Stimulated activated CD8-positive, alpha-beta memory T cell treated with anti-CD3 and anti-CD28 coated beads, Interleukin-7, amount 100 ng/mL, for 4 hours (primary cell): ENCODE results near the gene CNTNAP1.

Source experiments
- DNase-seq, 2 donors: peaks; one replicate each; pipeline ENCODE4 v3.0.0-alpha.2; 2020; ENCODE audit warnings: low read depth in 2 of 2

Gene CNTNAP1

GRCh38 chr17:42670789-42671657 lies 11.3 kb upstream of the CNTNAP1 start:
- no peak for DNase-seq

GRCh38 chr17:42672038-42672437 lies 10.3 kb upstream of the CNTNAP1 start:
- no peak for DNase-seq

- no peak for DNase-seq
Observed at GRCh38 chr17:42673266-42673884, 9.0 kb upstream of the CNTNAP1 start.

- no peak for DNase-seq
Observed at GRCh38 chr17:42673885-42674754, 8.2 kb upstream of the CNTNAP1 start.

- no peak for DNase-seq
Observed at GRCh38 chr17:42674755-42675347, 7.5 kb upstream of the CNTNAP1 start.

DNA sequence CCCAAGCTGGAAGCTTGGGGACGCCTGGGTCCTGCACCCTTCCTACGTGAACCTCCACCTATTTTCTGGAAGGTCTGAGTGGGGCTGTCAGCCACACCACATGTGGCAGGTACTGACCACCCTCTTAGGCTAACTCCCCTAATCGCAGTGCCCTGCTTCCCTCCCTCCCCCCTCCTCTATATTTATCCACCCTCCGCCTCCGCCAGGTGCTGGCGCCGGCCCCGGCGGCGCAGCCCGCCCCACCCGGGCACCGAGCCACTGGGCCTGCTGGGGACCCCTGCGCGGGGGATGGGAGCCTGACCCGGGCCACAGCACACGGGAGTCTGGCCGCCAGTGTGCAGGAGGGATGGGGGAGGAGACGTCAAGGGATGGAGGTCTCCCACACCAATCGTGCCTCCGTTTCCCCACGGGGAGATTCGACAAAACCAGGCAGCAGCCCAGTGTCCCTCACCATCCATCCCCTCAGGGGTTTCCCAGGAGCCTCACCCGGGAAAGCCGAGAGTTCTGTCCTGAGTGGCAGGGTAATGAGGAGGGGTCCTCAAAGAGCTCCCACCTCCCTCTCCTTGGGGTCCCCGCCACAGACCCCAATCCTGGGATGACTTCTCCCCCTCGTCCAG lies 6.9 kb upstream of the CNTNAP1 start:
- no peak for DNase-seq

GRCh38 chr17:42675965-42676423 lies 6.3 kb upstream of the CNTNAP1 start:
- no peak for DNase-seq

DNA sequence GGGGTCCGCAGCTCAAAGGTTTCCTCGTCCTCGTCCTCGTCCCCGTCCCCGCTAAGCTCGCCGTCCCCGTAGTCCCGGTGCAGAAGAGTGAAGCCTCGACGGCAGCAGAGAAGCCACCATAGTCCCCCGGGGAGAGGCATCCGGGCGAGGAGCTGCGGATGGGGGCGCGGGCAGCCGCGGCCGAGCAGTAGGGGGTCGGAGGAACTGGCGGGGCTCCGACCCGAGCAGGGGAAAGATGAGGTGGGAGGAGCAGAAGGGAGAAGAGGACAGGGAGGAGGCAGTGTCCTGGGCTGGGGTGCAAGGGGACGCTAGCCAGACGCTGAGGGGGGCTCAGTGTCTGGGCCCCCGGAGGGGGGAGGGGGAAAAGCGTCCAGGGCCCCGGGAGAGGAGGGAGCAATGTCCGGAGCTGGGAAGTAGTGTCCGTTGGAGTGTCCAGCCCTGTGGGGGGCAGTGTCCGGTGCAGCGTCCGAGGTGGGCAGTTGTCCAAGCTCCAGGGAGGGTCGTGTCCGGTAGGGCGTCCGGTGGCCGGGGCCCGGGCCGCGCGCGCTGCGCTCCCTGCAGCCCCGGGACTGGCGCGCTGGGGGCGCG lies 5.8 kb upstream of the CNTNAP1 start, which contains the start of gene PLEKHH3:
Gene PLEKHH3, minus strand, starts transcription at position 571 of the 588 bp plus-strand sequence. Its CDS starts 431 bp downstream, at position 140.
- no peak for DNase-seq

DNA sequence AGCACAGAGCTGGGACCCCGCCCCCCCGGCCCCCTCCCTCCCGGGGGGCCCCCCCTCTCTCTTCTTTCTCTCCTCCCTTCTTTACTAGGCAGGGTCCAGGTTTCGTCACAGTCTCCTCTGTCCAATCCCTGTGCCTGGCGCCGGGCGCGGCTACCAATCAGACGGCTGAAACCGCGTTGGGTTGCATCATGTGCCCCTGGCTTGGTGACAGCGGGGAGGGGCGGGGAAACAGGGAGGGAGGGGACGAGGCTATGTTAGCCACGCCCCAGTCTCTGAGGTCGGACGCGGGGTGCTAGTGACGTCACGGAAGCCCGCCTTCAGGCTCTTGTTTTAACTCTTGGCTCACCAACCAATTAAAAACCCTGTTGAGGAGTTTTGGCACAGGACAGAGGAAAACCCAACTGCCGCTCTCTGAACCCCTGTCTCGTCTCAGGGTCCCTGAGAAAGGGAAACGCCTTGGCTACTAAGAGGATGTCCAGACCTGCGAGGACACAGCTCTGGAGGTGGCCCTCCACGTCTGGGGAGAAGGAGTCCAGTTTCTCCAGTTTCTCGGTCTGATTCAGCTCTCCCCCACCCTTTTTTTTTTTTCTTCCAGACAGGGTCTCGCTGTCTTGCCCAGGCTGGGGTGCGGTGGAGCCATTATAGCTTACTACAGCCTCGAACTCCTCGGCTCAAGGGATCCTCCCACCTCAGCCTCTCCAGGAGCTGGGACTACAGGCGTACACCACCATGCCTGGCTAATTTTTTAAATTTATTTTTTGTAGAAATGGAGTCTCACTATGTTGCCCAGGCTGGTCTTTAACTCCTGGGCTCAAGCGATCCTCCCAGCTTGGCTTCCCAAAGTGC lies 5.1 kb upstream of the CNTNAP1 start:
- peak; percentile 97 to 98 for DNase-seq

DNA sequence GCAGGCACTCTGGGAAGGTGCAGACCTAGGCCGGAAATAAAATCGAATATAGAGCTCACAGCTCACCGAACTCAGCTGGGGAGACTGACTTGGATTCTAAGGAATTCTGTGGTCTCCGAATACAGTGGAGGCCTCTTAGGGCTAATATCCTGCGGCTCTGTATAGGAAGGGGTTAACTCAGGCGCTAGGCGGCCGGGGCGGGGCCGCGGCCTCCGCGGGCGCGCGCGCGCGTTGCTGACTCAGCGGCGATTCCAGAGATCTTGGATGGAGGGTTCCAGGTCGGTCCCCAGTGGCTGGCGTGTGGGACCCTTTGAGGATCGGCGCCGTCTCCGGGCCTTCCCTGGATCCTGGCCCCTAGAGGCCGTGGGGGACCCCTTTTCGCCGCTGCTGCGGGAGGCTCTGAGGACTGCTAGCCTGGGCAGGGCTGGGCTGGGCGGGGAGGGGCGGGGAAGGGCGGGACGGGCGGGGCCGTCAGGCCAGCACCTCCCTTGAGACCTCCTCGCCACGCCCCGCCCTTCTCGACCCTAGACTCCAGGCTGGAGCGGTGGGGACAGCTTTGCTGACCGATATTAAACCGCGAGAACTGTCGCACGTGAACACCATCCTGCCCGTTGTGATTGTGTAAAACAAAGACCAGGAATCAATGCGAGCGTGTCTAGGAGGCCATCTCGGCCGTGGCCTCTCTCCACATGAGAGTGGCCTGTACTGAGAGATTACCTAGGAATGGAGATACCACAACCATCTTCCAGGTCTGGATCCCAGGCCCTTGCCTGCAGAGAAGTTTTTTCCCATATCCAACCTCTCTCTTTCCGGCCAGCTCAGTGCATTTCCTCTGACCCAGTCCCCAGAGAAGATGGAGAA lies 4.2 kb upstream of the CNTNAP1 start:
- DNase-seq = peak; percentile 48 to 65

DNA sequence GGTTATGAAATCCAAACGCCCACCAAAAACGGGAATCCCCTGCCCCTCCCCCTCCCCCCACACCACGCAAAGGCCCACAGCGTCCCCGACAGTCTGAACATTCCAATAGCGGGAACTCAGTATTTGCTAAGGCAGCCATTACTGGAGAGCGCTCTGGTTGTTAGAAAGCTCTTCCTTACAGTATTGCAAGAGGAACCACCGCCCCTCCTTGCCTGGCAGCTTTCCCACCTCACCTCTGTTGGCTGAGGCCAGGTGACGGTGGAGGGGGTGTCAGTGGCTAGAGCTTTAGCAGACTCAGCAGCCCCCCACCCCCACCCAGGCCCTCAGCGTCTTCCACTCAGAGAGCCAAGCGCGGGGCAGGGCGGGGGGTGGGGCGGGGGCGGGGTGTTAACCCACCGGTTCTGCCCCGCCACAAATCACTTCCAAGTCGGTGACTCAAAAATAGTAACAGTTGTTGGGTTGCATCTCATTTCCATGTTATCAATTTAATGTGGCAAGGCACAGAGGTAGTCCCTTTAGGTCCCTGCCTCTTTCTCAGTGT lies 3.3 kb upstream of the CNTNAP1 start:
- no peak for DNase-seq

DNA sequence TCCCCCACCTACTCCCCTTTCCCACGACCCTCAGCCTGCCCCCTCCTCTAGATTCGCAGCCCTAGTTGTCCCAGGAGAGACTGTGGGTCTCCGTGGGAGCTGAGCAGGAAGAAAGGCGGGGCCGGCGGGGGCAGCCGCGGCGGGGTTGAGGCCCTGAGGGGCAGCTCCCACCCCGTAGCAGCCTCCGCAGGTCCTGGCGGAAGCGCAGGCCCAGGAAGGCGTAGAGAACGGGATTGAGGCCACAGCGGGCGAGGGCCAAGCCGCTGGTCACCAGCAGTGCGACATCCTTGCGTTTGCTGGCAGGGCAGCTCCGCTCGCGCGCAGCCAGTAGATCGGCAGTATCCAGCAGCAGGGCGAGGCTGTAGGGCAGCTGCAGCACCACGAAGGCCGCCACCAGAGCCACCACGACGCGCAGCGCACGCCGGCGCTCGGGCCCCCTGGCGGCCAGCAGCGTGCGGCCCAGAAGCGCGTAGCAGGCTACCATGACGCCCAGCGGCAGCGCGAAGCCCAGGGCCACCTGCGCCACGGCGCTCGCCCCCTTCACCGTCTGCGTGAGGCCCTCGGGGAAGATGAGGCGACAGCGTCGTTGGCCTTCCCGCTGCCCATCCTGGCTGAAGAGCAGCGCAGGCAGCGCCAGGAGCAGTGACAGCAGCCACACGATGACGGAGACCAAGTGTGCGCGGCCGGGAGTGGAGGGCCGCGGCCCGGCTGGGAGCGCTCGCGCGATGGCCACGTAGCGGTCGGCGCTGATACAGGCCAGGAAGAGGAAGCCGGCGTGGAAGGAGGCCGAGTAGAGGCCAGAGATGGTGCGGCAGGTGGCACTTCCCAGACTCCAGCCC lies 2.6 kb upstream of the CNTNAP1 start:
- DNase-seq = peak in 1 of 2 donors; percentile 66

DNA sequence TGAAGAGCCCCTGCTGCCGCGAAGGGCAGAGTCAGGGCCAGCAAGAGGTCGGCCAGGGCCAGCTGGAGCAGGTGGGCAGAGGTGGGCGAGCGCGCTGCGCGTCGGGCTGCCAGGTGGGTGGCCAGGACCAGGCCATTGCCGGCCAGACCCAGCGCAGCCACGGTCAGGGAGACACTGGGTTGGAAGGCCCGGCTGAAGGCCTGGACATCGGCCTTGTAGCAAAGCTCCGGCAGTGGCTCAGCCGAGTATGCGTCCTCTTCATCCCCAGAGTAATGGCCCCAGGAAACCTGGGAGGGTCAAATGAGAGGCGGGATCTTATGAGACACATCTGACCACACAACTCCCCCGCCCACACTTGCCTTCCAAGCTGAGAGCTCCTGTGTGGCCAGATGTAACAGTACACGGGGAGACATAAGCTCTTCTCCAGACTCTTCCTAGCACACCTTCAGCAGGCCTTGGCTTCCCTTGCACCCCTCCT lies 2.0 kb upstream of the CNTNAP1 start:
- DNase-seq = no peak

GRCh38 chr17:42682722-42683403 lies 532 bp downstream of the CNTNAP1 start:
- DNase-seq = no peak

DNA sequence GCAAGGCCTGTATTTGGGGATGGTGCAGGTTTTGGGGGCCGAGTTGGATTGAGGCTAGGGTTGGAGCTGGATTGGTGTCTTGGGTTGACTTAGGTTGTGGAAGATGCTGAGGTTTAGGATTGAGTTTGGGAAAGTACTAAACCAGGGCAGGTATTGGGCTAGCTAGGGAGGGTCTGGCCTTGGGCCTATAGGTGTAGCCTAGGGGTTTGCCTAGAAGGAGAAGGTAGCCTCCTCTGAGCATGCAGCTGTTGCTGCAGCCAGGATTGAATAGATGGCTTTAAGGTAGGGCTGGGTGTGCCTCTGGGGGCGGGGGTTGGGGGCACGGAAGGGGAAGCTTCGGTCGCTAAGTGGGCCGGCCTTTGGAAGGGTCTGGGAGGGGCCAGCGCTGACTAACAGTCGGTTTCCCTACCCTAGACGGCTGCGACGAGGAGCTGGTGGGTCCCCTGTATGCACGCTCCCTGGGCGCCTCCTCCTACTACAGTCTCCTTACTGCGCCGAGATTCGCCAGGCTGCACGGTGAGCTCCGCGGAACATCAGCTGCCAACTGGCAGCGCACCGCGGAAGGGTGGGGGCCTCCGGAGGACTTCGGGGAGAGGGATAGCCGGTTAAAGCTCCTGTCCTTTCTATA lies 1.2 kb downstream of the CNTNAP1 start:
- DNase-seq = no peak

- DNase-seq = no peak
Observed at GRCh38 chr17:42684929-42685556, 2.7 kb downstream of the CNTNAP1 start.
